IPS-15b (cell line): ENCODE results near the gene STOX2.

Experiments used
- H3K27me3 ChIP-seq: one replicate; pipeline ENCODE4 v1.6.1; 2013; ENCODE audit warnings: low read length; ENCODE audit not compliant: control insufficient read depth, insufficient read depth
- H3K36me3 ChIP-seq: one replicate; pipeline ENCODE4 v1.6.1; 2013; ENCODE audit warnings: low read length; ENCODE audit not compliant: control insufficient read depth, insufficient read depth
- H3K4me1 ChIP-seq: one replicate; pipeline ENCODE4 v1.6.1; 2013; ENCODE audit warnings: mild to moderate bottlenecking, low read length; ENCODE audit not compliant: control insufficient read depth, insufficient read depth
- H3K4me3 ChIP-seq: one replicate; pipeline ENCODE4 v1.5.1; 2013; ENCODE audit warnings: low read depth, low read length
- H3K9ac ChIP-seq: one replicate; pipeline ENCODE4 v1.6.1; 2013; ENCODE audit warnings: low read depth, mild to moderate bottlenecking, low read length
- H3K9me3 ChIP-seq: one replicate; pipeline ENCODE4 v1.6.1; 2013; ENCODE audit warnings: mild to moderate bottlenecking, low read length; ENCODE audit not compliant: control insufficient read depth, insufficient read depth

The STOX2 gene

DNA sequence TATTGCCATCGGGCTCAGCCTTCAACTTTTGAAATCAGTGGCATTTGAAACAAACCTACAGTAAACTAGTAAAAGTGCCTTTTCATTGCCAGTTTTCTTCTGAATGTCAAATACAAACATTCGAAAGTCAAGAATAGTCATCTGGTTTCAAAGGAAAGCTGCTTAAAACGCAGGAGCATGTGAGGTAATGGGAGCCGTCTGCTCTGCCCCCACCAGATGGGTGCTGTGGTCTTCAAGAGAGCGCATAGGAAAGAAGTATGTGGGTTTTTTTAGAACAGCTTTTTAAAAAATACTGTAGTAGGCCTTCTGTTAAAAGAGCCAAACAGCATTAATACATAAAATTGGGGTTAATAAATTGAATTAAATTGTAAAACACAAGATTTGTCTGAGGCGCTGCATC lies 88.6 kb downstream of the STOX2 start:
- Histone ChIP-seq H3K9me3 (no peaks in the 10 kb centered on the region), H3K27me3 (peaks cover 7% of the 10 kb centered on the region), H3K4me3 (no peak overlapping the region), H3K9ac (no peak overlapping the region), H3K36me3 (no peaks in the 10 kb centered on the region), H3K4me1 (peaks cover 4% of the 10 kb centered on the region)

DNA sequence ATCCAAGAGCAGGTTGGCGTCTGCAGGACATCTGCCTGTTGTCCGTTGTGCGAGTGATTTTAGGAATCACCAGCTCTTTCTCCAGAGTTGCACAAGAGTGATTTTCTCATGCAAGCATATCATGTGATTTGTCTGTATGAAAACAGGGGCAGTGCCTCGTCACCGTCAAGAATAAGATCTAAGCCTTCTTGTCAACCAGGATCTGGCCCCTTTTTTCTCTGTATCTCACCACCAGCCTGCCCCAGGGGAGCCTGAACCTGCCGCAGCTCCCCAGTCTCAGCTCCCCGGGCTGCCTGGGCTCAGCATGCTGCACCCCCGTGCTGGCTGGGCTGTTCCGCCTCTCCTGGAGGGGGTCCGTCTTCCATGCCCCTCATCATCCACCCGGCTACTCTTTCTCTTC lies 90.5 kb downstream of the STOX2 start:
- Histone ChIP-seq H3K4me3 (no peak overlapping the region), H3K36me3 (no peaks in the 10 kb centered on the region), H3K9ac (no peak overlapping the region), H3K9me3 (no peaks in the 10 kb centered on the region), H3K27me3 (no peaks in the 10 kb centered on the region), H3K4me1 (peaks cover 3% of the 10 kb centered on the region)

DNA sequence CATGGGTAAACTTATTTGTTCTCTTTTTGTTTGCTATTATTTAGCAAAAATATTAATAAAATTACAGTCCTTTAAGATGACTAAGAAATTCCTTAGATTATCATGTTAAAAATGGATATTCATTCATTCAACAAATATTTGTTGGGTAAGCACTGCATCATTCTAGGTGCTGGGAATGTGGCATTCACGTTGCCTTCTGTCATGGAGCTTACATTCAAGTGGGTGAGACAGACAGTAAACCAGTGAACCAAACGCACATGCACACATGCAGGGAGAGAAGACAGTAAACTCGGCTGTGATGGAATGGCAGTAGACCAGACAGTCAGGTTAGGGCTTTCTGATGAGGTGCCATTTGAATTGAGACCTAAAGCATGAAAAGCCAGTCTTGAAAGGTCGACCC lies 91.8 kb downstream of the STOX2 start:
- no peak overlapping the region for H3K4me3 ChIP-seq
- peaks cover 3% of the 10 kb centered on the region for H3K4me1 ChIP-seq
- no peaks in the 10 kb centered on the region for H3K27me3 ChIP-seq
- H3K9me3 ChIP-seq, result no peaks in the 10 kb centered on the region
- H3K9ac ChIP-seq, result no peak overlapping the region
- H3K36me3 ChIP-seq, result no peaks in the 10 kb centered on the region

DNA sequence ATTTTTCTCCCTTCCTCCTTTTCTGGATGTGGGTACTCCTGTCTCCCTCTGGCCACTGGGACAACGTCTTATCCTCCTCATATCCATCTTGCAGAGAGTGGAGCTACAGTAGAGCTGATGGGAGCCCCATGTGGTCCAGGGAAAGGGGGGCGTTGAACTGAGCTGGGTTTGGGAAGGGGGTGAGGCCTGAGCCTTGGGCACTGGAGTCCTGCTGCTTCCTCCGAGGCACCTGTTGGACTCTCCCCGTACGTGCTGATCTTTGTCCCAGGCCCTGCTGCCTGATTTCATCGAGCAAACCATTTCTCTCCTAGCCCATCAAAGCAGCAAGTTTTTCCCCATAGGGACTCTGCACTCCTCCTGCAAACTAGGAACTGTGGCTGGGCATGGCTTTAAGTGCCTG lies 94.3 kb downstream of the STOX2 start:
- Histone ChIP-seq H3K9me3 (no peaks in the 10 kb centered on the region), H3K27me3 (no peaks in the 10 kb centered on the region), H3K9ac (no peak overlapping the region), H3K4me1 (peaks cover 3% of the 10 kb centered on the region), H3K4me3 (no peak overlapping the region), H3K36me3 (no peaks in the 10 kb centered on the region)

DNA sequence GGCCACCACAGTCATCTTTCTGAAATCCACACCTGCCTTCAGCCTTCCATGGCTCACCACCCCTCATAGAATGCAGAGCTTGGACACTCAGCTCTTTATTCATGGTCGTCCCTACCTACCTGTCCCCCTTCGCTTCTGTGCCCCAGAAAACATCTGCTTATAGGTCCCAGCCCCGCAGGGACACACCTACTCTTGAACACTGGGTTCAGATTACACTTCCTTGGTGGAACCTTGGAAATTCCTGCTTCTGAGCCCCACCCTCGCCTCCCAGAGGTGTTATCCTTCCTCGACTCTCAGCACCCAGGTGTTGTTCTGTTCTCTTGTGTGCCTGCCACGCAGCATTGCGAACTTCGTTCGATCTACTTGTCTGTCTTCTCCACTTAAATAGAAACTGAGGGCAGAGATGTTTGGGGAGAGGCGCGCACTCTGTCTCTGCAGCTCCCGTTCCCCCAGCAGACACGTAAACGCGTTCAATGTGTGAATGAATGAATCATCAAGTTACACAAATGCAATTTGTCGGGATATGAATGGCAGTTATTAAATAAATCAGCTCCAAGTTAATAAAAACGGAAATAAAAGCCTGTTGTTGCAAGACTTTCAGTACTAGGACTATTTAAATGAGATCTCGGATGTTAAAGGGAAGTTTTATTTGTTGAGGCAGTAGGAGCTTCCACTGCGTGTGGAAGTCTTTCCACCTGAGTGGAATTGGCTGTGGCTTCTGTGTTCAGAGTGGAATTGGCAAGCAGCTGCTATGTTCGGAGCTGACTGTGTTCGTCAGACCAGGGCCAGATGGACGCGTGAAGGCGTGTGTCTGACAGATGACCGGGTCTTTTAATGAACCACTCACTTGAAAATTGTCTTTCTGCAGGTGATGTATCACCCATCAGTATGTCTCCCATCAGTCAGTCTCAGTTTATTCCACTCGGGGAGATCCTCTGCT lies 95.6 kb downstream of the STOX2 start:
- Histone ChIP-seq H3K9me3 (no peaks in the 10 kb centered on the region), H3K4me3 (no peak overlapping the region), H3K27me3 (no peaks in the 10 kb centered on the region), H3K36me3 (no peaks in the 10 kb centered on the region), H3K9ac (no peak overlapping the region), H3K4me1 (peaks cover 3% of the 10 kb centered on the region)

DNA sequence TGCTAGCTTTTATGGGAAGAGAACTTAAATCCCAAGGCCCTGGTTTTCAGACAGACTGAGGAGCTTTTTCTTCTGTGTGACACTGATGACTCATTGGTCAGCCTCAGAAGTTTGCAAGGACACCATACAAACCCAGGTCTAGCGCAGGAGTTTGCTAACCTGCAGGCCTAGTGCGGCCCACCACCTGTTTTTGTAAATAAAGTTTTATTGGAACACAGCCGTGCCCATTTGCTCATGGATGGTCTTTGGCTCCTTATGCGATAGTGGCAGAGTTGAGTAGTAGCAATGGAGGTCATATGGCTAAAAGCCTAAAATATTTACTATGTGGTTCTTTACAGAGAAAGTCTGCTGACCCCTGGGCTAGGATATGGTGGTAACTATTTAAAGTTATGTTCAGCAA lies 98.3 kb downstream of the STOX2 start:
- Histone ChIP-seq H3K9ac (no peak overlapping the region), H3K9me3 (no peaks in the 10 kb centered on the region), H3K4me3 (no peak overlapping the region), H3K36me3 (no peaks in the 10 kb centered on the region), H3K4me1 (no peaks in the 10 kb centered on the region), H3K27me3 (no peaks in the 10 kb centered on the region)

DNA sequence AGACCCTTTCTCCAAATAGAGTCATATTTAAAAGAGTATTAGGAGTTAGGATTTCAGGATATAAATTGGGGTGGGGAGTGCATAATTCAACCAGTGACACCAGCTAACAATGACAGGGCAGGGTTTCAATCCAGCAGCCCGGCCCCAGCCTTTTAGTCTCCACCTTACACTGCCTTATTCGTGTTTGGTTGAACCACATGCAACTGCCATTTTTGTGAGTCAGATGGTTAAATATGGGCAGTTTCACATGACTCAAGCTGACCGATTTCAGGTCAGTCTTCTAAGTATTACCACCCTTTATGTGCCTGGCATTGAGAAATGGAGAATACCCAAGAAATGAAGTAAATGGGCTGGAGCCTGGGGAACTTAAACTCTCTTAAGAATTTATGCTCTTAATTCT lies 102.8 kb downstream of the STOX2 start:
- H3K4me3 ChIP-seq, result no peak overlapping the region
- H3K36me3 ChIP-seq, result no peaks in the 10 kb centered on the region
- H3K27me3 ChIP-seq, result no peaks in the 10 kb centered on the region
- no peaks in the 10 kb centered on the region for H3K4me1 ChIP-seq
- H3K9me3 ChIP-seq, result no peaks in the 10 kb centered on the region
- H3K9ac ChIP-seq, result no peak overlapping the region

DNA sequence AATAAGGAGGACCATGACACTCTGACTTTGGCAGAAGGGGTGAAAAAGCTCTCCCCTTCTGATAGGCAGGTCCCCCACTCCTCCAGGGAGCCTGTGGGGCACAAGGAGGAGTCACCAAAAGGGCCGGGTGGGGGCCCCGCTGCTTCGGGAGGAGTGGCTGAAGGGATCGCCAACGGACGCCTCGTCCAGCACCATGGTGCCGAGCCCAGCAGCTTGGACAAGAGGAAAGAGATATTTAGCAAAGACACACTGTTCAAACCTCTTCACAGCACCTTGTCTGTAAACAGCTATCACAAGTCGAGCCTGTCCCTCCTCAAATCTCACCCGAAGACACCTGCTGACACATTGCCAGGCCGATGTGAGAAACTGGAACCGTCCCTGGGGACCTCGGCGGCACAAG lies 105.6 kb downstream of the STOX2 start:
- H3K4me1 ChIP-seq, result no peaks in the 10 kb centered on the region
- no peaks in the 10 kb centered on the region for H3K9me3 ChIP-seq
- no peaks in the 10 kb centered on the region for H3K27me3 ChIP-seq
- no peaks in the 10 kb centered on the region for H3K36me3 ChIP-seq
- H3K9ac ChIP-seq, result no peak overlapping the region
- no peak overlapping the region for H3K4me3 ChIP-seq

DNA sequence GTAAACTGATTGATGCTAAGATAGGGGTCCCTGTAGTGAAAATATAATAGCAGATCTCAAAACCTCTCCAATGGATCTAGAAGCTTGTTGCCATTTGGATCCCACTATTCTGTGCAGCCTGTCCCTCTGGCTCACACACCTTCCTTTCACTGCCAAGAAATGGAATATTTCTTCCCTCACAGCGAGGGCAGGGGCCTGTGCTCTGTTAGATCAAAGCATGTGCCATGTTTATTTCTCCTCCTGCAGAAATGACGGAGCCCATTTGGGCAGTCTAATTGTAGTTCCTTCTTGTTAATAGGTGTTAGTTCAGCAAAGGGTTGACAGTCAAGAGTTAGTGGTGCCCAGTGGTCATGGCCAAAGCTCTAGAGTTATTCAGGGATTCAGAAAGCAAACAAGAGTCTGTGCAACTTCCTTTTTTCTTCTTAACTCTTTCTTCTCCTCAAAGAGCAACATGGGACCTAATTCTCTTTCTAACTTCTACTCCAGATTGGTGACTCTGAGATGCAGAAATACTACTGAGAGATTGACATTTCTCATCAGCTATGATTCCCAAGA lies 106.8 kb downstream of the STOX2 start:
- no peak overlapping the region for H3K9ac ChIP-seq
- no peaks in the 10 kb centered on the region for H3K9me3 ChIP-seq
- H3K4me1 ChIP-seq, result no peaks in the 10 kb centered on the region
- H3K4me3 ChIP-seq, result no peak overlapping the region
- H3K36me3 ChIP-seq, result no peaks in the 10 kb centered on the region
- no peaks in the 10 kb centered on the region for H3K27me3 ChIP-seq

DNA sequence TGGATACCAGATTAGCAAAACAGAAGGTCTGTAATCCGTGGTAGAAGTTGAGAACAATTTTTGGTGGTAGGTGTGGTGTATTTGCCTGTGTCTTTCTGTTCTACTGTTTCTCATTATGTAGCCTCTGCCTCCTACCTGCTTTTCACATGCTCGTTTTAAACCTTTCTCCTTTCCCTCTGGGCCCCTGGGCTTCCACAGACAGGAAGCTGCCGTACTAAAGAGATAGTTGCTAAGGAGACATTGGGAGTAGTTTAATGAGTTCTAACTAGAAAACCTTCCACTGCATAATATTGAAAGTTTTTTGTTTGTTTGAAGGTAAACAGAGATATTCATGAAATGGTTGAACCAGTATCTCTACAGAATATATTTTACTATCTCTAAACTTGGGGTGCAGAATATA lies 107.8 kb downstream of the STOX2 start:
- Histone ChIP-seq H3K4me3 (no peak overlapping the region), H3K36me3 (no peaks in the 10 kb centered on the region), H3K27me3 (no peaks in the 10 kb centered on the region), H3K9me3 (no peaks in the 10 kb centered on the region), H3K9ac (no peak overlapping the region), H3K4me1 (no peaks in the 10 kb centered on the region)

DNA sequence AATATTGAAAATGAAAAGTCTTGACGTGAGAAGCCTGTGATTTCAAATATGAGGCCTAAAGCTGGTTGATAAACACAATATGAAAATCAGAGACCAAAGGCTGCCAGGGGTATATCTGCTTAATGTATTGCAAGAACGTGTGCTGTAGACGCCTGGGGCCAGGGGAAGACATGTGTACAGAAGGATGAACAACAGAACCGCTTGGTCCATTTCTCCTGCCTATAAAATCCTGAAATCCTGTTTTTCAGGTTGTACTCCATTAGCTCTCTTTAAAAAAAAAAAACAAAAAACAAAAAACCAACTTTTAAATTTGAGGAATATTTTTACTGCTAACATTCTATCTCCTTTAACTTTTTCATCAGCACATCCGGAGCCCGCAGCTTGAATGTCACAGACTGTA lies 109.2 kb downstream of the STOX2 start:
- no peak overlapping the region for H3K4me3 ChIP-seq
- H3K9me3 ChIP-seq, result no peaks in the 10 kb centered on the region
- no peaks in the 10 kb centered on the region for H3K4me1 ChIP-seq
- H3K27me3 ChIP-seq, result no peaks in the 10 kb centered on the region
- H3K36me3 ChIP-seq, result no peaks in the 10 kb centered on the region
- H3K9ac ChIP-seq, result no peak overlapping the region
